GM12801 (cell line): ENCODE results near the gene TMEFF2.

Source experiments
- CTCF ChIP-seq: IDR thresholded peaks from one replicate; pipeline ENCODE4 v1.5.1; 2011; ENCODE audit warnings: control low read depth; ENCODE audit not compliant: insufficient read length; ENCODE audit errors: extremely low read depth

The TMEFF2 gene

DNA sequence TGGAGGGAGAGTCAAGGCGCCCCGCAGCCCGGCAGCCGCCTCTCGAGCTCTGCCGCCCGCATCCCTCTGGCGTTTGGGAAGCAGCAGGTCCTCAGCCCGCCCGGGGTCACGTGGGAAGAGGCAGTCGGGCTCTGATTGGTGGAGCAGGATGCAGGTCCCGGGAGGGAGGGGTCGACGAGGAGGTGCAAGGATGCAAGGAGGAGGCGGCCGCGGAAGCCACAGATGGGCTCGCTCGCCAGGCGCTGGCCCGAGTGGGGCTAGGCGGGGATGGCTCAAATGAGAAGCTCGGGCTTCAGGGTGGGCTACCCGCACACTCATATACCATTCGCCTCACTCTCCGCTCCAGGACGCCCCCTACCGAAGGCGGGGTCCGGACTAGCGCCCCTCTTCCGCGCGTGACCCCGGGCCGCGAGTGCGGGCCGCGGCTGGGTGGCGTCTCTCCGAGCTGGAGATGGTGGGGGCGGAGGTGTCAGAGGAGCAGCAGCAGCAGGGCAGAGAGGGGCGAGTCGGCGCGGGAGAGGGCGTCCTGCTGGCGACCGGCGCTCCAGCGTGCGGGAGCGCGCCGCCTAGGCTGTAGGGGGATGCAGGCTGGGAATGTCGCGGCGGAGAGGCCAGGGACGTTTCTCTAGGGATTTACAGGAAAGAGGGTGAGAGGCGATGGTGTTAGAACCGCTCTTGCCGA, at the start of gene TMEFF2:
TSS of gene TMEFF2 (minus strand) at position 68 of the 682 bp plus-strand sequence. CDS start 409 bp downstream, outside the sequence.
- TF ChIP-seq CTCF: no peak

DNA sequence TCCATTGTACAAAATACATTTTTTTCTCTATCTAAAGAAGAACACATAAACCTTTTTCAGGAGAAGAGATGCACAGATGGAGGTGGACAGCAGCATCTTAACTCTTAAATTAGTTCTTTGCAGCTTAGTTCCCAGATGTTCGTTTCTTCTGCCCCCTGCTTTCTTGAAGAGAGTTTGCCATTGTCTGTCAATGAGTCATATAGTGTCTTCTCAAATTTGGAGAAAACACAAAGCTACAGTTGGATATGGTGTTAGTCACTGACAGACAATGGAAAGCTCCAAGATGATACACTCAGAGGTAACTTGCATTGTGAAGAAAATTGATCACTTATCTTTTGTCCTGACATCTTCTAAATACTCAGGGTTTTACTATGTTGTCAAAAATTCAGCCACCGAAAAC, 48.8 kb upstream of the TMEFF2 start:
- no peak for TF ChIP-seq CTCF

DNA sequence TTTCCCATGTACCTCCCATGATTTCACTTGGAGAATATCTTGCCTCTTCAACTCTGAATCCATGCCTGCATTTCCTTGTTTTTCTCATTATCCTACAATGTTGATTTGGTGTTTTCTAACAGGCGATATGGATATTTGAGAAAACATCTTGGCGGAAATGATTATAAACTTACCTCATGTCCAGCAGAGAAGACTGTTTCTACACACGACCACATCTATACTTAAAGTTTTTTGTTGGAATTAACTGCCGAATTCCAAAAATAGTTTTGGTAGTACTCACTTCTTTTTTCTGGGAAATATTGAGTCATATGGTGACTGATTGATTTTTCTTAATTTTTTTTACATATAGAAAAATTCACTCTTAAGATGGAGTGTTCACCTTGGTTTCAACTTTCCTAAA, 41.4 kb upstream of the TMEFF2 start:
- TF ChIP-seq CTCF: no peak

GRCh38 chr2:192230889-192231453, 36.2 kb upstream of the TMEFF2 start:
- no peak for TF ChIP-seq CTCF

DNA sequence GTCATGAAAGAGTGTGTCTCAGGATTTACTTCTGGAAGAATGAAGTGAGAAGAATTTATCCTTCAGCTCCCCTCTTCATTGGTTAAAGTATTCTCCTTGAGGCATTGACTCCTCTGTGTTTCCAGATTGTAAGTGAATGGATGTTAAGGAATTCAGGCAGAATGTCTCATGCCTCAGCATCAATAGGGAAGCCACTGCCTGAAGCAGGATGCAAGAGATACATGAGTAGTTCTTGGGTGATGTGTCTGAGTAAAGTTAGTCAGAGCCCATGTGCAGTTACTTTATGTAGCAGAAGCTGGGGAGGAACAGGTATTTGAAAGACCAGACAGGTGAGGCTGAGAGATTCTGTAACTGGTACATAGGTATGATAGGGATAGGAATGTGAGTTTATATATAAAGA, 34.0 kb upstream of the TMEFF2 start:
- TF ChIP-seq CTCF: no peak

DNA sequence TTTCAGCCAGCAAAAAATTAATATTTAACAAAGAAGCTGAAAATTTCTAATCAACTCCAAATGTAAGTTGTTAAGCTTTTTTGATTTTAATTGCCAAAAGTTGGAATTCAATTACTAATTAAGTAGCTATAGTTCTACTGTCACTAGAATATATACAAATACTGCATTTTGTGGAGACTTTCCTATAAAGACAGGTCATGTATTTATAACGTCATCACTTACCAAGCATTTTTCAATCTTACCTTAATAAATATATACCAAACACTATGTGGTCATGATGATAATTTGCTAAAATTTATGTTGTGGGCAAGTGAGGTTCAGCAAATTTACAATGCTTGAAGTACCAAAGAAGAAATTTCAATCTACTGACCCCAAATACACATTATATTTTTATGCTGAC, 24.2 kb upstream of the TMEFF2 start:
- TF ChIP-seq CTCF: no peak

GRCh38 chr2:192218377-192218776, 23.6 kb upstream of the TMEFF2 start:
- TF ChIP-seq CTCF: no peak
